Endodermal cell (in vitro differentiated cells): ENCODE data around the gene WDR12. TPM values are rescaled to one million over a fixed set of nuclear protein-coding genes. Genes with fewer than 3 reads are reported as not detected.

Source experiments
- DNase-seq: peaks from one replicate; pipeline ENCODE4 v3.0.0-alpha.2; 2017
- H3K27ac ChIP-seq: 2 replicates; pipeline ENCODE4 v1.5.1; 2013; ENCODE audit warnings: mild to moderate bottlenecking, low read depth, low read length, moderate library complexity
- H3K27me3 ChIP-seq: 2 replicates; pipeline ENCODE4 v1.6.1; 2013; ENCODE audit warnings: mild to moderate bottlenecking, low read length, moderate library complexity; ENCODE audit not compliant: insufficient read depth, control insufficient read depth, poor library complexity, severe bottlenecking
- H3K36me3 ChIP-seq: 2 replicates; pipeline ENCODE4 v1.7.0; 2013; ENCODE audit warnings: mild to moderate bottlenecking, low read length, moderate library complexity; ENCODE audit not compliant: control insufficient read depth, insufficient read depth
- H3K4me1 ChIP-seq: one replicate; pipeline ENCODE4 v1.7.0; 2013; ENCODE audit warnings: low read length; ENCODE audit not compliant: control insufficient read depth, insufficient read depth
- H3K4me3 ChIP-seq: 2 replicates; pipeline ENCODE4 v1.5.1; 2013; ENCODE audit warnings: mild to moderate bottlenecking, low read length, moderate library complexity
- H3K9ac ChIP-seq: 2 replicates; pipeline ENCODE4 v1.6.1; 2013; ENCODE audit warnings: mild to moderate bottlenecking, low read length, moderate library complexity; ENCODE audit not compliant: poor library complexity, severe bottlenecking; ENCODE audit errors: extremely low read depth
- H3K9me3 ChIP-seq: 2 replicates; pipeline ENCODE4 v1.6.1; 2013; ENCODE audit warnings: mild to moderate bottlenecking, low read length, moderate library complexity; ENCODE audit not compliant: control insufficient read depth
- H3K27ac Mint-ChIP-seq: 2 replicates; pipeline ENCODE4 v1.8.0; 2020; ENCODE audit warnings: mixed read lengths
- H3K27me3 Mint-ChIP-seq: 2 replicates; pipeline ENCODE4 v1.8.0; 2021; ENCODE audit warnings: mild to moderate bottlenecking, mixed read lengths; ENCODE audit not compliant: insufficient read depth
- H3K36me3 Mint-ChIP-seq: 2 replicates; pipeline ENCODE4 v1.8.0; 2020; ENCODE audit warnings: low read depth, mixed read lengths
- H3K4me1 Mint-ChIP-seq: 2 replicates; pipeline ENCODE4 v1.8.0; 2020; ENCODE audit warnings: mixed read lengths
- H3K4me3 Mint-ChIP-seq: 2 replicates; pipeline ENCODE4 v1.8.0; 2020; ENCODE audit warnings: mild to moderate bottlenecking, moderate library complexity, mixed read lengths
- H3K9me3 Mint-ChIP-seq: 2 replicates; pipeline ENCODE4 v1.8.0; 2020; ENCODE audit warnings: mild to moderate bottlenecking, mixed read lengths
- CTCF ChIP-seq: fragments of 200-600 bp; sonication (generic); conservative IDR thresholded peaks from 2 replicates; pipeline ENCODE4 v1.5.0; 2021; ENCODE audit warnings: antibody characterized with exemption, mild to moderate bottlenecking
- WGBS, 2 experiments: methylation state at CpG; one replicate each; pipeline versions ENCODE4 v1.1.5 to v1.1.7; 2013; ENCODE audit warnings: missing lambda C conversion rate in 2 of 2, mixed read lengths in 1 of 2; ENCODE audit not compliant: insufficient coverage in 1 of 2, insufficient read length in 1 of 2; 5-methylcytosine and 5-hydroxymethylcytosine counted together
- total RNA-seq, 2 donors: library from RNA; stranded (reverse); fragmentation: NEBNext Ultra II Directional in 1 of 2; extraction: Animal tissue kit (Norgen Biotek cat#: 25700) in 1 of 2; gene quantifications; 2 replicates in 1 of 2; 3 replicates in 1 of 2; pipeline ENCODE4 v1.2.1, GENCODE V29; 2021

The WDR12 gene
- total RNA-seq, 2 donors from 2014 or later: 84.4 to 104 TPM

- no peak overlapping the region for H3K27ac Mint-ChIP-seq
These were observed 34.0 kb upstream of the WDR12 start for GRCh38 chr2:202945497-202945896.

GRCh38 chr2:202944816-202945215 is 33.3 kb upstream of the WDR12 start:
- Mint-ChIP-seq H3K36me3 (peaks cover 30% of the 10 kb centered on the region), H3K27ac (no peak overlapping the region), H3K9me3 (peaks cover 39% of the 10 kb centered on the region), H3K4me3 (no peak overlapping the region), H3K4me1 (peaks cover 6% of the 10 kb centered on the region), H3K27me3 (no peaks in the 10 kb centered on the region)
- Histone ChIP-seq H3K9me3 (peaks cover 25% of the 10 kb centered on the region), H3K27me3 (no peaks in the 10 kb centered on the region), H3K36me3 (no peaks in the 10 kb centered on the region), H3K4me3 (no peak overlapping the region), H3K27ac (no peak overlapping the region), H3K9ac (no peak overlapping the region), H3K4me1 (no peaks in the 10 kb centered on the region)
- no peak for TF ChIP-seq CTCF
- DNase-seq: no peak
- 96 to 100% methylated on average over 2 of the region's 3 CpGs for WGBS, 2 experiments

More at GRCh38 chr2:202945497-202945896, 34.0 kb upstream of the WDR12 start:
- H3K4me1 Mint-ChIP-seq: peaks cover 3% of the 10 kb centered on the region
- Histone ChIP-seq H3K27ac (no peak overlapping the region), H3K9me3 (peaks cover 25% of the 10 kb centered on the region), H3K36me3 (no peaks in the 10 kb centered on the region), H3K9ac (no peak overlapping the region), H3K4me3 (no peak overlapping the region), H3K27me3 (no peaks in the 10 kb centered on the region), H3K4me1 (no peaks in the 10 kb centered on the region)
- H3K27me3 Mint-ChIP-seq: no peaks in the 10 kb centered on the region
- 96% methylated on average over 2 of the region's 2 CpGs; no CpG with 5 or more reads in 1 of the 2 experiments for WGBS, 2 experiments
- H3K9me3 Mint-ChIP-seq: peaks cover 39% of the 10 kb centered on the region
- no peak for DNase-seq
- peaks cover 30% of the 10 kb centered on the region for H3K36me3 Mint-ChIP-seq
- no peak for TF ChIP-seq CTCF
- H3K4me3 Mint-ChIP-seq: no peak overlapping the region

GRCh38 chr2:202944408-202944807 is 32.9 kb upstream of the WDR12 start:
- peaks cover 30% of the 10 kb centered on the region for H3K36me3 Mint-ChIP-seq
- Histone ChIP-seq H3K27ac (no peak overlapping the region), H3K4me1 (no peaks in the 10 kb centered on the region), H3K9me3 (peaks cover 25% of the 10 kb centered on the region), H3K27me3 (no peaks in the 10 kb centered on the region), H3K4me3 (no peak overlapping the region), H3K36me3 (no peaks in the 10 kb centered on the region), H3K9ac (no peak overlapping the region)
- peaks cover 39% of the 10 kb centered on the region for H3K9me3 Mint-ChIP-seq
- 83 to 94% methylated on average over 1 of the region's 1 CpG for WGBS, 2 experiments
- H3K4me3 Mint-ChIP-seq: no peak overlapping the region
- no peak for DNase-seq
- H3K4me1 Mint-ChIP-seq: peaks cover 6% of the 10 kb centered on the region
- no peak for TF ChIP-seq CTCF
- H3K27ac Mint-ChIP-seq: no peak overlapping the region
- H3K27me3 Mint-ChIP-seq: no peaks in the 10 kb centered on the region
